Measurements from ENCODE around the gene FMN1. TPM values are rescaled to one million over a fixed set of nuclear protein-coding genes. Genes with fewer than 3 reads are reported as not detected.

Gene FMN1
- total RNA-seq, 2 donors from 2014 or later = 13.7 to 17.1 TPM

- 65 to 68% methylated on average over 4 of the region's 4 CpGs for WGBS, 2 donors
- H3K36me3 ChIP-seq (replicated peaks in 1 of 2; ENCODE audit: insufficient read depth in 1 of 2, low read depth in 2 of 2) = no peaks in the 10 kb centered on the region
- intact Hi-C loops (cut with DNase I) = no loop called here
- H3K27ac ChIP-seq = no peak overlapping the region
- no peak for ATAC-seq
- no peak overlapping the region for H3K4me3 ChIP-seq
- H3K9me3 ChIP-seq = no peaks in the 10 kb centered on the region
- H3K4me1 ChIP-seq = no peaks in the 10 kb centered on the region
- no peaks in the 10 kb centered on the region for H3K27me3 ChIP-seq
- TF ChIP-seq CTCF (IDR thresholded peaks at IDR 0.05) (no peak), POLR2A (IDR thresholded peaks at IDR 0.05) (no peak)
- no peak for DNase-seq
Measured at GRCh38 chr15:33131552-33132232, 62.8 kb downstream of the FMN1 start.

GRCh38 chr15:33126559-33127290, 67.8 kb downstream of the FMN1 start:
- H3K27me3 ChIP-seq = no peaks in the 10 kb centered on the region
- H3K4me1 ChIP-seq = no peaks in the 10 kb centered on the region
- intact Hi-C loops (cut with DNase I) = no loop called here
- peak overlapping the region in 1 of 4 donors; percentile 7 for H3K27ac ChIP-seq
- DNase-seq = peak; percentile 50 to 76 (median 70)
- TF ChIP-seq CTCF (IDR thresholded peaks at IDR 0.05) (no peak), POLR2A (IDR thresholded peaks at IDR 0.05) (no peak)
- WGBS, 2 donors = 26 to 33% methylated on average over 13 of the region's 13 CpGs
- no peaks in the 10 kb centered on the region for H3K36me3 ChIP-seq (replicated peaks in 1 of 2; ENCODE audit: insufficient read depth in 1 of 2, low read depth in 2 of 2)
- no peaks in the 10 kb centered on the region for H3K9me3 ChIP-seq
- H3K4me3 ChIP-seq = no peak overlapping the region
- ATAC-seq = peak; percentile 71

GRCh38 chr15:33125894-33126537, 68.5 kb downstream of the FMN1 start:
- TF ChIP-seq CTCF (IDR thresholded peaks at IDR 0.05) = no peak
- TF ChIP-seq POLR2A (IDR thresholded peaks at IDR 0.05) = no peak
- no peaks in the 10 kb centered on the region for H3K4me1 ChIP-seq
- DNase-seq (no peak), ATAC-seq (no peak)
- intact Hi-C loops (cut with DNase I) = no loop called here
- 58 to 71% methylated on average over 7 of the region's 7 CpGs for WGBS, 2 donors
- H3K27ac ChIP-seq = no peak overlapping the region
- H3K9me3 ChIP-seq = no peaks in the 10 kb centered on the region
- H3K27me3 ChIP-seq = no peaks in the 10 kb centered on the region
- H3K4me3 ChIP-seq = no peak overlapping the region
- no peaks in the 10 kb centered on the region for H3K36me3 ChIP-seq (replicated peaks in 1 of 2; ENCODE audit: insufficient read depth in 1 of 2, low read depth in 2 of 2)

GRCh38 chr15:33124811-33125210, 69.7 kb downstream of the FMN1 start:
- TF ChIP-seq CTCF (IDR thresholded peaks at IDR 0.05) = no peak
- no peak for TF ChIP-seq POLR2A (IDR thresholded peaks at IDR 0.05)
- Histone ChIP-seq H3K36me3 (replicated peaks in 1 of 2; ENCODE audit: insufficient read depth in 1 of 2, low read depth in 2 of 2) (no peaks in the 10 kb centered on the region), H3K4me3 (no peak overlapping the region), H3K27me3 (no peaks in the 10 kb centered on the region), H3K4me1 (no peaks in the 10 kb centered on the region), H3K9me3 (no peaks in the 10 kb centered on the region), H3K27ac (no peak overlapping the region)
- ATAC-seq (no peak), DNase-seq (no peak)
- intact Hi-C loops (cut with DNase I) = no loop called here
- 50 to 52% methylated on average over 4 of the region's 4 CpGs for WGBS, 2 donors

All from body of pancreas (tissue), 4 donors.